Thyroid gland (tissue), 4 donors: ENCODE data around the gene NGEF. TPM values are rescaled to one million over a fixed set of nuclear protein-coding genes. Genes with fewer than 3 reads are reported as not detected.

Experiments used
- DNase-seq, 2 donors: peaks; one replicate each; pipeline ENCODE4 v3.0.0-alpha.2; 2019
- H3K27ac ChIP-seq, 3 donors: fragments of 200-600 bp; sonication (generic); 1 replicate in 2 of 3; 2 replicates in 1 of 3; pipeline ENCODE4 v1.5.1; 2016 to 2019; ENCODE audit warnings: mild to moderate bottlenecking in 1 of 3, moderate library complexity in 1 of 3
- H3K27me3 ChIP-seq: fragments of 200-600 bp; sonication (generic); one replicate; pipeline ENCODE4 v1.5.1; 2019
- H3K36me3 ChIP-seq, 2 donors: fragments of 200-600 bp; sonication (generic); one replicate each; pipeline ENCODE4 v1.5.1; 2016 to 2019
- H3K4me1 ChIP-seq, 2 donors: fragments of 200-600 bp; sonication (generic); one replicate each; pipeline ENCODE4 v1.5.1; 2017 to 2019
- H3K4me3 ChIP-seq, 3 donors: fragments of 200-600 bp; sonication (generic); replicated peaks in 1 of 3; 1 replicate in 2 of 3; 2 replicates in 1 of 3; pipeline ENCODE4 v1.5.1; 2016; ENCODE audit warnings: mild to moderate bottlenecking in 1 of 3
- H3K9me3 ChIP-seq: fragments of 200-600 bp; sonication (generic); one replicate; pipeline ENCODE4 v1.5.1; 2017
- POLR2A ChIP-seq, 2 donors: fragments of 450-650 bp; IDR thresholded peaks; one replicate each; pipeline ENCODE4 v1.6.1; 2017; ENCODE audit warnings: antibody characterized with exemption in 2 of 2, mild to moderate bottlenecking in 2 of 2, moderate library complexity in 1 of 2
- WGBS, 2 donors: methylation state at CpG; one replicate each; pipeline ENCODE4 v1.1.5; 2017; 5-methylcytosine and 5-hydroxymethylcytosine counted together
- intact Hi-C: fragments of 100-400 bp; cut with DNase I; formaldehyde crosslinking; loops from one replicate; pipeline ENCODE4 v1.15.1; 2023
- total RNA-seq, 4 donors: library from RNA; depleted of rRNA; stranded (reverse); fragments of >200 nt; gene quantifications; one replicate each; pipeline ENCODE4 v1.2.3, GENCODE V29; 2016
- TF ChIP-seq, protein P1 (sequence below), 6 experiments: fragments of 200-600 bp in 3 of 6; fragments of 450-650 bp in 3 of 6; sonication (generic) in 3 of 6; IDR thresholded peaks; one replicate each; pipeline ENCODE4 v1.5.1; 2016 to 2019; ENCODE audit warnings: antibody characterized with exemption in 6 of 6, mild to moderate bottlenecking in 2 of 6, inconsistent platforms in 1 of 6, moderate library complexity in 1 of 6

NGEF gene
- total RNA-seq, 4 donors from 2014 or later: 0.11 to 2.1 TPM; not detected in 2

- H3K4me1 ChIP-seq: no peaks in the 10 kb centered on the region
- no peaks in the 10 kb centered on the region for H3K27me3 ChIP-seq
- no peaks in the 10 kb centered on the region for H3K36me3 ChIP-seq
- 48 to 50% methylated on average over 7 of the region's 7 CpGs for WGBS, 2 donors
- no peaks in the 10 kb centered on the region for H3K9me3 ChIP-seq
- H3K4me3 ChIP-seq: no peak overlapping the region
- no peak overlapping the region for H3K27ac ChIP-seq
- TF ChIP-seq, protein P1, sequence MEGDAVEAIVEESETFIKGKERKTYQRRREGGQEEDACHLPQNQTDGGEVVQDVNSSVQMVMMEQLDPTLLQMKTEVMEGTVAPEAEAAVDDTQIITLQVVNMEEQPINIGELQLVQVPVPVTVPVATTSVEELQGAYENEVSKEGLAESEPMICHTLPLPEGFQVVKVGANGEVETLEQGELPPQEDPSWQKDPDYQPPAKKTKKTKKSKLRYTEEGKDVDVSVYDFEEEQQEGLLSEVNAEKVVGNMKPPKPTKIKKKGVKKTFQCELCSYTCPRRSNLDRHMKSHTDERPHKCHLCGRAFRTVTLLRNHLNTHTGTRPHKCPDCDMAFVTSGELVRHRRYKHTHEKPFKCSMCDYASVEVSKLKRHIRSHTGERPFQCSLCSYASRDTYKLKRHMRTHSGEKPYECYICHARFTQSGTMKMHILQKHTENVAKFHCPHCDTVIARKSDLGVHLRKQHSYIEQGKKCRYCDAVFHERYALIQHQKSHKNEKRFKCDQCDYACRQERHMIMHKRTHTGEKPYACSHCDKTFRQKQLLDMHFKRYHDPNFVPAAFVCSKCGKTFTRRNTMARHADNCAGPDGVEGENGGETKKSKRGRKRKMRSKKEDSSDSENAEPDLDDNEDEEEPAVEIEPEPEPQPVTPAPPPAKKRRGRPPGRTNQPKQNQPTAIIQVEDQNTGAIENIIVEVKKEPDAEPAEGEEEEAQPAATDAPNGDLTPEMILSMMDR (IDR thresholded peaks at IDR 0.05): no peak
- TF ChIP-seq POLR2A (IDR thresholded peaks at IDR 0.05): no peak
- peak in 1 of 2 donors; percentile 6 for DNase-seq
- intact Hi-C loops: no loop called here
Measured at GRCh38 chr2:232981356-232981755, 31.7 kb downstream of the NGEF start.

- Histone ChIP-seq H3K4me3 (no peak overlapping the region), H3K36me3 (no peaks in the 10 kb centered on the region), H3K4me1 (no peaks in the 10 kb centered on the region), H3K27me3 (no peaks in the 10 kb centered on the region), H3K9me3 (no peaks in the 10 kb centered on the region), H3K27ac (no peak overlapping the region)
- TF ChIP-seq, protein P1 (IDR thresholded peaks at IDR 0.05): no peak
- TF ChIP-seq POLR2A (IDR thresholded peaks at IDR 0.05): no peak
- DNase-seq: no peak
- intact Hi-C loops: no loop called here
- WGBS, 2 donors: 79 to 95% methylated on average over 6 of the region's 7 CpGs
Measured at GRCh38 chr2:232980683-232981082, 32.4 kb downstream of the NGEF start.

DNA sequence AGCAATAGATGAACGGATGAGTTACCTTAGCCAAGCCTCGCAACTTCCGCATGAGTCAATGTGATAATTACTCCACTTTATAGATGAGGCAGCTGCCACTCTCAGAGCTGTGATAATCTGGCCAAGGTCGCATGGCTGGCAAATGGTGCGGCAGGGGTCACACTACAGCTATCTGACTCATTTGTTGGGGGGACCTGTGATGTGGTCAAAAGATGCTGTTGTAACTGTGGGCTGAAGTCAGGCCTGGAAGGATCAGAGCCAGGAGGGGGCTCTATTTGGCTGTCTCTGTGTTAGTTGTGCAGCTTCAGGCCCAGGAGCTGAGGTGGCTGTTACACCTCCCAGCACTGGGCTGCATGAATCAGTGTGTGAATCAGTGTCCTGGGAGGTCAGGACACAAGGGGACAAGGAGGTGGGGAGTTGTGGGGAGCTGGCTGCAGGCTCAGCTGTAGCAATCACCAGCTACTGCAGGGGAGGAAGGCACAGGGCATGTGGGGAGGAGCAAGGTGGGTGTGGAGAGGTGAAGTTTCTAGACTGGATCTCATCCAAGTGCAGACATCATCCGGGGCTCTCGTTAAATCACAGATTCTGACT, 33.1 kb downstream of the NGEF start:
- intact Hi-C loops: no loop called here
- TF ChIP-seq, protein P1 (IDR thresholded peaks at IDR 0.05): no peak
- no peak for TF ChIP-seq POLR2A (IDR thresholded peaks at IDR 0.05)
- no peaks in the 10 kb centered on the region for H3K27me3 ChIP-seq
- H3K27ac ChIP-seq: no peak overlapping the region
- no peaks in the 10 kb centered on the region for H3K4me1 ChIP-seq
- H3K36me3 ChIP-seq: no peaks in the 10 kb centered on the region
- 69 to 75% methylated on average over 7 of the region's 7 CpGs for WGBS, 2 donors
- H3K4me3 ChIP-seq: no peak overlapping the region
- no peak for DNase-seq
- H3K9me3 ChIP-seq: no peaks in the 10 kb centered on the region

GRCh38 chr2:232977438-232977971, 35.6 kb downstream of the NGEF start:
- WGBS, 2 donors: 89% methylated on average over 6 to 8 of the region's 10 CpGs
- Histone ChIP-seq H3K27me3 (no peaks in the 10 kb centered on the region), H3K4me3 (no peak overlapping the region), H3K27ac (no peak overlapping the region), H3K36me3 (no peaks in the 10 kb centered on the region), H3K4me1 (no peaks in the 10 kb centered on the region), H3K9me3 (no peaks in the 10 kb centered on the region)
- no peak for DNase-seq
- intact Hi-C loops: no loop called here
- TF ChIP-seq POLR2A (IDR thresholded peaks at IDR 0.05): no peak
- TF ChIP-seq, protein P1 (IDR thresholded peaks at IDR 0.05): no peak

- no peaks in the 10 kb centered on the region for H3K9me3 ChIP-seq
- no peaks in the 10 kb centered on the region for H3K4me1 ChIP-seq
- TF ChIP-seq, protein P1 (IDR thresholded peaks at IDR 0.05): no peak
- TF ChIP-seq POLR2A (IDR thresholded peaks at IDR 0.05): no peak
- no peaks in the 10 kb centered on the region for H3K36me3 ChIP-seq
- H3K4me3 ChIP-seq: no peak overlapping the region
- WGBS, 2 donors: 80% methylated on average over 20 of the region's 20 CpGs
- H3K27ac ChIP-seq: no peak overlapping the region
- DNase-seq: no peak
- intact Hi-C loops: no loop called here
- no peaks in the 10 kb centered on the region for H3K27me3 ChIP-seq
Measured at GRCh38 chr2:232976666-232977437, 36.2 kb downstream of the NGEF start.
